Renal cortex interstitium (tissue), 3 donors: ENCODE results near the gene SERPINA10. TPM values are rescaled to one million over a fixed set of nuclear protein-coding genes. Genes with fewer than 3 reads are reported as not detected.

Source experiments
- polyA plus RNA-seq, 3 donors: library from polyadenylated mRNA; unstranded; fragments of 120-200 nt; gene quantifications; one replicate each; pipeline ENCODE4 v1.2.1, GENCODE V29; 2013; ENCODE audit not compliant: insufficient read length in 3 of 3

SERPINA10 gene
- polyA plus RNA-seq, 3 donors = 0.06 to 0.27 (median 0.11) TPM

Other genes starting within 250 kb of the SERPINA10 start
- 100 to 1,000 TPM; 158 to 177 (median 164) TPM for gene DDX24, start 212.1 kb downstream of the SERPINA10 start, polyA plus RNA-seq
- 10 to 100 TPM; 24.3 to 35.8 (median 28.0) TPM for gene IFI27L1, start 212.0 kb downstream of the SERPINA10 start, polyA plus RNA-seq
- gene IFI27, start 182.5 kb downstream of the SERPINA10 start, polyA plus RNA-seq = 10 to 100 TPM in 1 of 3 donors, 1 to 10 TPM in 2; 5.0 to 15.4 (median 6.5) TPM
- 10 to 100 TPM; 22.1 to 28.6 (median 25.7) TPM for gene IFI27L2, start 163.7 kb downstream of the SERPINA10 start, polyA plus RNA-seq
- gene PPP4R4, start 118.9 kb downstream of the SERPINA10 start, polyA plus RNA-seq = under 1 TPM; 0.09 to 0.42 (median 0.19) TPM
- 1 to 10 TPM; 4.4 to 7.3 (median 7.1) TPM for gene SERPINA6, start 30.1 kb upstream of the SERPINA10 start, polyA plus RNA-seq
- gene SERPINA2, start 73.4 kb upstream of the SERPINA10 start, polyA plus RNA-seq = not detected
- 10 to 100 TPM; 91.5 to 94.4 (median 91.7) TPM for gene SERPINA1, start 95.3 kb upstream of the SERPINA10 start, polyA plus RNA-seq
- gene SERPINA11, start 159.5 kb upstream of the SERPINA10 start, polyA plus RNA-seq = not detected
- not detected for gene SERPINA9, start 182.9 kb upstream of the SERPINA10 start, polyA plus RNA-seq
- gene SERPINA12, start 216.2 kb upstream of the SERPINA10 start, polyA plus RNA-seq = under 1 TPM; 0.30 to 0.42 (median 0.33) TPM